Measurements from ENCODE around the gene VIM. TPM values are rescaled to one million over a fixed set of nuclear protein-coding genes. Genes with fewer than 3 reads are reported as not detected.
"Not testable (repeated sequence)": the region's sequence is repeated elsewhere in the genome, so short reads cannot be mapped to it uniquely, and the experiment has no call there.

The VIM gene
- total RNA-seq, 1 donor from 2014 or later: 342 TPM

DNA sequence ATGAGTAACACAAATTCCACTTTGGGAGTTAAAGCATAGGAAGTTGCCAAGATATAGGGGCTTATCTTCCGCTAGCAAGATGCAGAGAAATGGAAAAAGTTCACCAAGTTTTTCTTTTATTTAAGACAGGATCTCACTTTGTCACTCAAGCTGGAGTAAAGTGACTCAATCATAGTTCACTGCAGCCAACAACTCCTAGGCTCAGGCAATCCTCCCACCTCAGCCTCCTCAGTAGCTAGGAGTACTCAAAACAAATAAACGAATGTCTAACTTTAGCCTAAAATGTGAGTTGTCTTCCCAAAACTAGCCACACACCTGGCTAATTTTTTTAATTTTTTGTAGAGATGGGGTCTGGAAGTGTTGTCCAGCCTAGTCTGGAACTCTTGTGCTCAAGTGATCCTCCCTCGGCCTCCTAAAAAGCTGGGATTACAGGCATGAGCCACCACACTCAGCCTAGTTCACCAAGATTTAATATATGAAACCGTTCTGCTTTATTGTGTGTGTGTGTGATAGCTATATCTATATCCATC is 9.9 kb downstream of the VIM start:
- H3K36me3 Mint-ChIP-seq (ENCODE audit: low read depth): peaks cover 49% of the 10 kb centered on the region
- intact Hi-C loops (cut with micrococcal nuclease): no loop called here
- H3K4me1 Mint-ChIP-seq (ENCODE audit: low read depth): peaks cover 20% of the 10 kb centered on the region
- no peaks in the 10 kb centered on the region for H3K9me3 Mint-ChIP-seq
- H3K27ac Mint-ChIP-seq: no peak overlapping the region
- DNase-seq (ENCODE audit: low spot score): no peak
- no peak overlapping the region for H3K4me3 Mint-ChIP-seq (ENCODE audit: low read depth)
- H3K27me3 Mint-ChIP-seq (ENCODE audit: low read depth): no peaks in the 10 kb centered on the region

DNA sequence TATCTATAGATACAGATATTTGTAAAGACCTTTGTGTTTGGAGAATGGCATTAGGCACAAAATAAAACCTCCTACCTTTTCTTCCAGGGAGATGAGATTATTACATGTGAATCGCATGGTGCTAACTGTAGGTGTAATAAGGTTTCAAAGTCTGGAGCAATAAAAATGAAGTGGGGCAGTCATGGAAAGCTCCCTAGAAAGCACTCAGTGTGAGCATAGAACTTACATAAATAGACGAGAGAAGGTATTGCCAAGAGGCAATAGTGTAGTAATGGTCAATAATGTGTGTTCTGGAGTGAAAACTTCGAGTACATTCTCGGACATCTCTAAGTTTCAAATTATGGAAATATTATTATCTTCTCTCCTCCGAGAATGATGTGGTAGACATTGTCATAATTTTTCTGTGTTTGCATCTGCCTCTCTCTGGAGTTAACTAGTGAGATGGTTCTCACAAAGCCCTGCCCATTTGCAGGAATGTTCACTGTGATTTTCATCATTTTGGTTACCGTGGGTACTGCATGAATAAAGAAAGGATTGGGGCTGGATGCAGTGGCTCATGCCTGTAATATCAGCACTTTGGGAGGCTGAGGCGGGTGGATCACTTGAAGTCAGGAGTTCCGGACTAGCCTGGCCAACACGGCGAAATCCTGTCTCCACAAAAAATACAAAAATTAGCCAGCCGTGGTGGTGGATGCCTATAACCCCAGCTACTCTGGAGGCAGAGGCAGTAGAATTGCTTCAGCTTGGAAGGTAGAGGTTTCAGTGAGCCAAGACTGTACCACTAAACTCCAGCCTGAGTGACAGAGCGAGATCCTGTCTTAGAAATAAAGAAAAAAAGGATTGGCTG is 10.6 kb downstream of the VIM start:
- Mint-ChIP-seq H3K27me3 (ENCODE audit: low read depth) (no peaks in the 10 kb centered on the region), H3K4me3 (ENCODE audit: low read depth) (no peak overlapping the region), H3K27ac (no peak overlapping the region), H3K4me1 (ENCODE audit: low read depth) (peaks cover 17% of the 10 kb centered on the region), H3K36me3 (ENCODE audit: low read depth) (peaks cover 42% of the 10 kb centered on the region), H3K9me3 (no peaks in the 10 kb centered on the region)
- DNase-seq (ENCODE audit: low spot score): no peak
- intact Hi-C loops (cut with micrococcal nuclease): no loop called here

DNA sequence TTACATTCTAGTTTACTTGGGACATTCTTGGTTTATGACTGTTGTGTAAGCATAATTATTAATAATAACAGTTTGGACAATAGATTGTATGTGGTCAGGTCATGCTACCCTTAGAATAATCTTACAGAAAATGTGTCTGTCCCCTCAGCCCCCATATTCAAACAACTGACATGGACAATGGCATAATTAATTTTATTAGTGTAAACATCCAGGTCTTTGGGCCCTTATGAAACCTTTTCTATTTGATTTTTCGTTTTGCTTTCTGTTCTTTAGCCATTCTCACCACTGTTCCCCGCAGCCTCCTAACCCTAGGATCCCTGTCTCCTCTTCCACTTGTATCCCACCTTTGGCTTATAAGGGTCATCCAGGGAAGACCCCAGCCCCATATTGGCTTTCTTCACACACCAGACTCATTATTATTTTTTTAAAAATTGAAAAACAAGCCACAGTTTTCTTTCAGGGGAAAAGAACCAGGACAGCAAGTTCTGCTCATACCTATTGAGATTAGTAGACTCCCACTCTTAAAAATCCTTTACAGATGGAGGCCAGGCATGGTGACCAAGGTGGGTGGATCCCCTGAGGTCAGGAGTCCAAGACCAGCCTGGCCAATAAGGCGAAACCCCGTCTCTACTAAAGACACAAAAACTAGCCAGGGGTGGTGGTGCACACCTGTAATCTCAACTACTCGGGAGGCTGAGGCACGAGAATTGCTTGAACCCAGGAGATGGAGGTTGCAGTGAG is 11.5 kb downstream of the VIM start:
- H3K9me3 Mint-ChIP-seq: no peaks in the 10 kb centered on the region
- H3K27ac Mint-ChIP-seq: no peak overlapping the region
- H3K27me3 Mint-ChIP-seq (ENCODE audit: low read depth): no peaks in the 10 kb centered on the region
- peaks cover 35% of the 10 kb centered on the region for H3K36me3 Mint-ChIP-seq (ENCODE audit: low read depth)
- intact Hi-C loops (cut with micrococcal nuclease): no loop called here
- H3K4me3 Mint-ChIP-seq (ENCODE audit: low read depth): no peak overlapping the region
- DNase-seq (ENCODE audit: low spot score): no peak
- H3K4me1 Mint-ChIP-seq (ENCODE audit: low read depth): peaks cover 12% of the 10 kb centered on the region

DNA sequence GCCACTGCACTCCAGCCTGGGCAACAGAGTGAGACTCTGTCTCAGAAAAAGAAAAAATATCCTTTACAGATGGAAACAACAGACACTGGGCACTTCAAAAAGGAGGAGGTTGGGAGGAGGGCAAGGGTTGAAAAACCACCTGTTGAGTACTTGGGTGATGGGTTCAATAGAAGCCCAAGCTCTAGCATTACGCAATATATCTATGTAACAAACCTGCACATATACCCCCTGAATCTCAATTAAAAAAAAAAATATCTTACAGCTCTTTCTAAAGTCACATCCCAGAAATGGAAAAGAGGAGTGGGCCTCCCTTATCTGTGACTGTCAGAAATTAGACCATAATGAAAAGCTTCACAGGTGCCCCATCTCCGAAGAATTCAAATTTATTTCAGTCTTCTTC is 12.1 kb downstream of the VIM start:
- no peak for DNase-seq (ENCODE audit: low spot score)
- Mint-ChIP-seq H3K27me3 (ENCODE audit: low read depth) (no peaks in the 10 kb centered on the region), H3K4me3 (ENCODE audit: low read depth) (no peak overlapping the region), H3K4me1 (ENCODE audit: low read depth) (peaks cover 10% of the 10 kb centered on the region), H3K9me3 (no peaks in the 10 kb centered on the region), H3K27ac (no peak overlapping the region), H3K36me3 (ENCODE audit: low read depth) (peaks cover 29% of the 10 kb centered on the region)
- intact Hi-C loops (cut with micrococcal nuclease): no loop called here

DNA sequence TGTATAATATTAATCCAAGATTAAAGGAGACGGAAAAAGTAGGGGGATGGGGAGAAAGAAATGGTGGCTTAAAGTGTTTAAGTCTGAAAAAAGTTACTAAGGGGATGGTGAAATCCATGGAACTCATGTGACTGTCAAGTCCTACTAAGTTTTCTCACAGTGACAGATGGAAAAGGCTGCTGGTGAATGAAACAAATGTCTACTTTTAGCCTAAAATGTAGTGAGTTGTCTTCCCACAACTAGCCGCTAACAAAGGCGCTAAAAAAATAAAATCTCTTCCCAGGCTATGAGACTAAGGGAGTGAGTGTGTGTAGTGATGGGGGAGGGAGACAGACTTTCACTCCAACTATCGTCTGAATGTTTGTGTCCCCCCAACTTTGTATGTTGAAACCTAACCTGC is 12.6 kb downstream of the VIM start:
- Mint-ChIP-seq H3K9me3 (no peaks in the 10 kb centered on the region), H3K36me3 (ENCODE audit: low read depth) (peaks cover 24% of the 10 kb centered on the region), H3K4me3 (ENCODE audit: low read depth) (no peak overlapping the region), H3K27me3 (ENCODE audit: low read depth) (no peaks in the 10 kb centered on the region), H3K4me1 (ENCODE audit: low read depth) (peaks cover 8% of the 10 kb centered on the region), H3K27ac (no peak overlapping the region)
- intact Hi-C loops (cut with micrococcal nuclease): no loop called here
- no peak for DNase-seq (ENCODE audit: low spot score)

DNA sequence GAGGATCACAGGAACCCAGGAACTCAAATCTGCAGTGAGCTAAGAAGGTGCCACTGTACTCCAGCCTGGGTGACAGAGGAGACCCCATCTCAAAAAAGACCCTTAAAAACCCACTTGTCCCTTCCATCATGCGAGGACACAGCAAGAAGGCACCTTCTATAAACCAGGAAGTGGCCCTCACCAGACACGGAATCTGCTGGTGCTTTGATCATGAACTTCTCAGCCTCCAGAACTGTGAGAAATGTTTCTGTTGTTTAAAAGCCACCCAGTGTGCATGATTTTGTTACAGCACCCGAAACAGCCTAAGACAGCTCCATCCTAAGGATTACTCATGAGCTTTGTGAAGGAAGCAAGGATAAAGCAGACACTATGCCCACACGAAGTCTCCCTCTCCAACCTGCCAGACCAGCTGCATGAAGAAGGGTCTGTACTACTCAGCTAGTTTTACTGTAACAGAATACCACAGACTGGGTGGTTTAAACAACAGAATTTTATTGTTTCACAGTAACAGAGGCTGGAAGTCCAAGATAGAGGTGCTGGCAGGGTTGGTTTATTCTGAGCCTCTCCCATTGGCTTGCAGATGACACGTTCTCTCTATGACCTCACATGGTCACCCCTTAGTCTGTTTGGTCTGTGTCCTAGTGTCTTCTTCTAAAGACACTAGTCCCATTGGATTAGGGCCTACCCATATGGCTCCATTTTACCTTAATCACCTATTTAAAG is 13.7 kb downstream of the VIM start:
- no peak for DNase-seq (ENCODE audit: low spot score)

DNA sequence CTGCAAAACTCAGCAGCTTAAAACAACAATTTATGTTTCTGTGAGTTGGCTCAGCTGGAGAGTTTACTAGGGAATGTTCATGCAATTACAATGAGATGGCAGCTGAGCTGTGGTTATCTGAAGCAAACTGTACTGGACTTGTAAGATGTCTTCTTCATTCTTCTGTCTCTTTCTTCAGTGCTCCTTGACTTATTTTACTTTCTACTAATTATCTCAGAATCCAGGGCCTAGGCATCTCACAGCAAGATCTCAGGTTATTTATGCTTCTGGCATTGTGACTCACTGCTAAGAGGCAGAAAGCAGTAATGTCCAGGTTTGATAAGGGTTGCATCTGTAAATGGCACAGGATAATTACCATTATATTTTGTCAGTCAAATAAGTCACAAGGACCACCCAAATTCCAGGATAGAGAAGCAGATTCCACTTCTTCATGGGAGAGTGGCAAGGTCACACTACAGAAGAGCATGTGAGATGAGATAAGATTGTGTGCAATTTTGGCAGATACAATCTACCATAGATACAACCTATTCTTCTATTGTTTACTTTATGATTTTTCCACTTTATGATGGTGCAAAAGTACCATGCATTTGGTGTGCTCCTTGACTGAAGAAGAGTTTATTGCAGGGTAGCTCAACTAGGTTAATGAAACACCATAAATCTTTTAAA is 16.8 kb downstream of the VIM start:
- no peak overlapping the region for H3K4me3 Mint-ChIP-seq (ENCODE audit: low read depth)
- H3K36me3 Mint-ChIP-seq (ENCODE audit: low read depth): no peaks in the 10 kb centered on the region
- peaks cover 2% of the 10 kb centered on the region for H3K4me1 Mint-ChIP-seq (ENCODE audit: low read depth)
- H3K27me3 Mint-ChIP-seq (ENCODE audit: low read depth): no peaks in the 10 kb centered on the region
- no peak for DNase-seq (ENCODE audit: low spot score)
- H3K27ac Mint-ChIP-seq: no peak overlapping the region
- H3K9me3 Mint-ChIP-seq: peaks cover 8% of the 10 kb centered on the region
- intact Hi-C loops (cut with micrococcal nuclease): no loop called here

More for the DNA sequence above, 13.7 kb downstream of the VIM start:
- intact Hi-C loops (cut with micrococcal nuclease): no loop called here
- Mint-ChIP-seq H3K36me3 (ENCODE audit: low read depth) (peaks cover 13% of the 10 kb centered on the region), H3K27ac (no peak overlapping the region), H3K9me3 (peaks cover 5% of the 10 kb centered on the region), H3K4me3 (ENCODE audit: low read depth) (no peak overlapping the region), H3K27me3 (ENCODE audit: low read depth) (no peaks in the 10 kb centered on the region), H3K4me1 (ENCODE audit: low read depth) (peaks cover 2% of the 10 kb centered on the region)

DNA sequence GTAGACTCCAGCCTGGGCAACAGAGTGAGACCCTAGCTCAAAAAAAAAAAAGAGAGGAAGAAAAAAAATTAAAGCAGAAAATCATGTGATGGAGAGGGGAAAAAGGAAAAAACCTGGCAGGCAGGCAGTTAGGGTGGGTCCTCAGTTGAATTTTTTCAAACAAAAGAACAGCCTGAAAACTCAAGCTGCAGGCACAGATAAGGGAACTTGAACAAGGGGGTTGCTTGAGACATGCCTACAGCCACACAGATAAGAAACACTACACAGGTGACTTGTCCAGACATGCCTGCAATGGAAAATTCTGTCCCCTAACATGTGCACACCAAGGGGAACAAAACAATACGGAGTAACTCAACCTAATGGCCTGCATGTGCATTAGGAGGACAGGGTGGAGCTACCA is 19.2 kb downstream of the VIM start:
- Mint-ChIP-seq H3K36me3 (ENCODE audit: low read depth) (no peaks in the 10 kb centered on the region), H3K4me3 (ENCODE audit: low read depth) (no peak overlapping the region), H3K9me3 (peaks cover 8% of the 10 kb centered on the region), H3K27me3 (ENCODE audit: low read depth) (no peaks in the 10 kb centered on the region), H3K4me1 (ENCODE audit: low read depth) (peaks cover 2% of the 10 kb centered on the region), H3K27ac (no peak overlapping the region)
- DNase-seq (ENCODE audit: low spot score): no peak
- intact Hi-C loops (cut with micrococcal nuclease): no loop called here

DNA sequence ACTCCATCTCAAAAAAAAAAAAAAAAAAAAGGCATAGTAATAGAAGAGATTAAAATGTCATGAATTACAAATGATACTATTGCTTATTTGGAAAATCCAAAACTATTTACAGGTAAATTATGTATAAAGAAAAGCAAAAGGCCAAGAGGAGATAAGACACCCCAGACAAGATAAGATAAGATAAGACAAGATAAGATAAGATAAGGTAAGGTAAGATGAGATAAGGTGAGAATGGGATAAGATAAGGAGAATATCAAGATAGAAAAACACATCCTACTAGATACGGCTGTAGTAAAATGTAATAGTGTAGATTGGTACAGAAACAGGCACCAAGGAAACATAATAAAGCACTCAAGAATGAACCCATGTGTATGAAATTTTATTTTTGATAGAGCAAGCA is 20.9 kb downstream of the VIM start:
- H3K4me3 Mint-ChIP-seq (ENCODE audit: low read depth): no peak overlapping the region
- peaks cover 2% of the 10 kb centered on the region for H3K4me1 Mint-ChIP-seq (ENCODE audit: low read depth)
- peaks cover 4% of the 10 kb centered on the region for H3K27me3 Mint-ChIP-seq (ENCODE audit: low read depth)
- H3K36me3 Mint-ChIP-seq (ENCODE audit: low read depth): no peaks in the 10 kb centered on the region
- intact Hi-C loops (cut with micrococcal nuclease): no loop called here
- peaks cover 8% of the 10 kb centered on the region for H3K9me3 Mint-ChIP-seq
- DNase-seq (ENCODE audit: low spot score): no peak
- H3K27ac Mint-ChIP-seq: no peak overlapping the region

DNA sequence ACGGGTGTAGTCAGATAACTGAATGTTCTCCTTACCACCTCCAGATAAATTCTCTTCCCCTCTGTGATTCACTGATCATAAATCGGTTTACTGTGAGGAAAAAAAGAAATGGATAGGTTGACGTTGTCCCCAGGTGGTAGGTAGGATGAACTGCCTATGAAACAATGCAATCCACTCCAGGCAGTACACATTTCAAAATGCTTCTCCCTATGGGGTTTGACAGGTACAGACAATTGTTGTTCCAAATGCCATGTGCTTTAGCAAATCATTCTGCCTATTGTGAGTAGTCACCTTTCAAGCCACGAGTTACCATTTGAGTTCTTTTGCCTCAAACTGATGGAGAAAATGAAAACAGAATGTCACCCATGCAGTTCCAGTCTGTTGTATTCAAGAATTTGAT is 21.8 kb downstream of the VIM start:
- intact Hi-C loops (cut with micrococcal nuclease): no loop called here
- H3K4me1 Mint-ChIP-seq (ENCODE audit: low read depth): peaks cover under 1% of the 10 kb centered on the region
- peaks cover 8% of the 10 kb centered on the region for H3K9me3 Mint-ChIP-seq
- no peak overlapping the region for H3K4me3 Mint-ChIP-seq (ENCODE audit: low read depth)
- no peak overlapping the region for H3K27ac Mint-ChIP-seq
- DNase-seq (ENCODE audit: low spot score): no peak
- no peaks in the 10 kb centered on the region for H3K36me3 Mint-ChIP-seq (ENCODE audit: low read depth)
- H3K27me3 Mint-ChIP-seq (ENCODE audit: low read depth): peaks cover 9% of the 10 kb centered on the region

DNA sequence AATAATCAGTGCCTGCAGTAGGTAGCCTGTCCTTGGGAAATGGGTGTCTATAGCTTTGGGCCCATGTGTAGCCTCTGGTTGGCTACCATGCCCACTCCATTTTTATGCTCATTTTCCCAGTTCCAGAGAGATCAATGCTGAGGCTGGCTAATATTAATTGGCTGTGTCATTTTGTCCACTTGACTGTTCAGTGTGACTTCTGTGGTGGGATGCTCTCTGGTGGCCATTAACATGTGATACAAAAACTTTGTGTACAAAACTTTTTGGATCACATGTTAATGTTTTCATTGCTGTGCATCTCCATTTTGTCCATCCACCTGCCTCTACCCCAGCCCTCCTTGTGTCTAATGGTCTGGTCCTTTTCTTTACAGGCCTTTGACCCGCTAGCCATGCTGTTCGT is 22.7 kb downstream of the VIM start:
- H3K4me1 Mint-ChIP-seq (ENCODE audit: low read depth): peaks cover 4% of the 10 kb centered on the region
- H3K27me3 Mint-ChIP-seq (ENCODE audit: low read depth): peaks cover 10% of the 10 kb centered on the region
- peaks cover 8% of the 10 kb centered on the region for H3K9me3 Mint-ChIP-seq
- DNase-seq (ENCODE audit: low spot score): no peak
- H3K27ac Mint-ChIP-seq: no peak overlapping the region
- H3K36me3 Mint-ChIP-seq (ENCODE audit: low read depth): no peaks in the 10 kb centered on the region
- intact Hi-C loops (cut with micrococcal nuclease): no loop called here
- no peak overlapping the region for H3K4me3 Mint-ChIP-seq (ENCODE audit: low read depth)

DNA sequence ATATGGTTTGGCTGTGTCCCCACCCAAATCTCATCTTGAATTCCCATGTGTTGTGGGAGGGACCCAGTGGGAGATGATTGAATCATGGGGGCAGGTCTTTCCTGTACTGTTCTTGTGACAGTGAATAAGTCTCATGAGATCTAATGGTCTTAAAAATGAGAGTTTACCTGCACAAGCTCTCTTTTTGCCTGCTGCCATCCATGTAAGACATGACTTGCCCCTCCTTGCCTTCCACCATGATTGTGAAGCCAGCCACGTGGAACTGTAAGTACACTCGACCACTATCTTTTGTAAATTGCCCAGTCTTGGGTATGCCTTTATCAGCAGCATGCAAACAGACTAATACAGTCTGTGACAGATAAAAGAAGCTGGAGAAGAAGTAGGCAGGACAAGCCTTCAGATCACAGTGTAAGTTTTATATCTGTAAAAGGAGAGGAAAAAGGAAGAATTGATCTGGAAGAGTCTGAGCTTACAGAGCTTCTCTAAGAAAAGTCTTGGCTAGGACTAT is 26.6 kb downstream of the VIM start:
- not testable (repeated sequence) for H3K9me3 Mint-ChIP-seq; DNase-seq (ENCODE audit: low spot score); H3K27ac Mint-ChIP-seq; H3K36me3 Mint-ChIP-seq (ENCODE audit: low read depth); H3K4me3 Mint-ChIP-seq (ENCODE audit: low read depth)
- H3K27me3 Mint-ChIP-seq (ENCODE audit: low read depth): peaks cover 12% of the 10 kb centered on the region
- intact Hi-C loops (cut with micrococcal nuclease): loop anchor here (5.0 kb wide), 1 partner anchor 192 kb away; no protein-coding TSS in a partner anchor
- H3K4me1 Mint-ChIP-seq (ENCODE audit: low read depth): peaks cover 13% of the 10 kb centered on the region

Measured in activated T-helper 2 cell treated with anti-CD3 and anti-CD28 coated beads, Interferon-gamma antibody, Interleukin-2, Interleukin-4, amounts not matched to agents 10 μg/mL and 5 μg/mL and 100 μg/mL, durations not matched to agents 14 hours and 24 hours and 36 hours (primary cell).